HepG2 (cell line): ENCODE results near the gene MYH7B. TPM values are rescaled to one million over a fixed set of nuclear protein-coding genes. Genes with fewer than 3 reads are reported as not detected.

Experiments used
- KAT7 ChIP-seq: IDR thresholded peaks from 2 replicates; pipeline ENCODE4 v1.6.1; 2018; ENCODE audit warnings: borderline replicate concordance, missing compliant biosample characterization
- MBD4 ChIP-seq: IDR thresholded peaks from 2 replicates; pipeline ENCODE4 v1.6.1; 2012; ENCODE audit warnings: low read length, inconsistent platforms, borderline replicate concordance
- MXI1 ChIP-seq: IDR thresholded peaks from 3 replicates; pipeline ENCODE4 v1.6.1; 2012; ENCODE audit warnings: low read depth, low read length, inconsistent platforms, borderline replicate concordance
- NFYC ChIP-seq: IDR thresholded peaks from 2 replicates; pipeline ENCODE4 v1.6.1; 2016; ENCODE audit warnings: missing genetic modification reagents, missing compliant biosample characterization
- PHF5A ChIP-seq: IDR thresholded peaks from one replicate; pipeline ENCODE4 v1.6.1; 2018; ENCODE audit warnings: low read depth, missing genetic modification reagents; ENCODE audit not compliant: unreplicated experiment
- RAD21 ChIP-seq: fragments of 450-650 bp; formaldehyde crosslinking; IDR thresholded peaks from 2 replicates; pipeline ENCODE4 v1.5.0; 2020; ENCODE audit warnings: mild to moderate bottlenecking
- ZNF383 ChIP-seq: sonication (generic); formaldehyde crosslinking; IDR thresholded peaks from 2 replicates; pipeline ENCODE4 v1.4.0; 2020; ENCODE audit warnings: missing genetic modification reagents, mild to moderate bottlenecking, borderline replicate concordance
- ZNF7 ChIP-seq: IDR thresholded peaks from 2 replicates; pipeline ENCODE4 v1.6.1; 2016; ENCODE audit warnings: missing biosample characterization, missing genetic modification reagents
- ZNF720 ChIP-seq: sonication (generic); formaldehyde crosslinking; IDR thresholded peaks from 2 replicates; pipeline ENCODE4 v1.4.0; 2020; ENCODE audit warnings: missing genetic modification reagents
- ZSCAN31 ChIP-seq: sonication (generic); formaldehyde crosslinking; IDR thresholded peaks from 2 replicates; pipeline ENCODE4 v1.5.0; 2020; ENCODE audit warnings: low read depth, mild to moderate bottlenecking, missing genetic modification reagents
- polyA plus RNA-seq, 8 experiments: library from polyadenylated mRNA; depleted of rRNA in 3 of 8; stranded (reverse) in 7 of 8; unstranded in 1 of 8; fragments of >200 nt; fragmentation: Illumina TruSeq in 4 of 8; extraction: Trizol in 4 of 8; gene quantifications; 2 replicates each; pipeline versions ENCODE4 v1.2.1 to v1.2.3, GENCODE V29; 2011 to 2016; ENCODE audit warnings: low read depth in 4 of 8, missing spikeins in 1 of 8, mixed read lengths in 1 of 8; ENCODE audit not compliant: insufficient read depth in 1 of 8
- total RNA-seq, 5 experiments: library from RNA; depleted of rRNA; stranded (reverse); fragments of >200 nt; fragmentation: Illumina TruSeq; extraction: Trizol; gene quantifications; 2 replicates each; pipeline ENCODE4 v1.2.3, GENCODE V29; 2016; ENCODE audit warnings: low read depth in 1 of 5
- TF ChIP-seq, protein P1 (sequence below): sonication (generic); formaldehyde crosslinking; IDR thresholded peaks from 2 replicates; pipeline ENCODE4 v1.5.1; 2020; ENCODE audit warnings: mild to moderate bottlenecking, missing genetic modification reagents, borderline replicate concordance
- TF ChIP-seq, protein P2 (sequence below): sonication (generic); formaldehyde crosslinking; IDR thresholded peaks from 2 replicates; pipeline ENCODE4 v1.9.0; 2021; ENCODE audit warnings: missing genetic modification reagents, borderline replicate concordance
- TF ChIP-seq, protein P3 (sequence below): sonication (generic); formaldehyde crosslinking; IDR thresholded peaks from 2 replicates; pipeline ENCODE4 v1.9.0; 2022; ENCODE audit warnings: low read depth, missing genetic modification reagents
- TF ChIP-seq, protein P4 (sequence below): sonication (generic); formaldehyde crosslinking; IDR thresholded peaks from 2 replicates; pipeline ENCODE4 v1.5.0; 2020; ENCODE audit warnings: missing genetic modification reagents
- TF ChIP-seq, protein P5 (sequence below): sonication (generic); formaldehyde crosslinking; IDR thresholded peaks from 2 replicates; pipeline ENCODE4 v1.4.0; 2020; ENCODE audit warnings: mild to moderate bottlenecking, missing genetic modification reagents
- TF ChIP-seq, protein P6 (sequence below): fragments of 450-650 bp; IDR thresholded peaks from 2 replicates; pipeline ENCODE4 v1.6.1; 2017; ENCODE audit warnings: mild to moderate bottlenecking

Gene MYH7B
- total and polyA plus RNA-seq, 2 of the 13 experiments (the other 11 are each of a cell fraction or from before 2014, with no cell fraction given): 0.05 to 0.20 TPM

DNA sequence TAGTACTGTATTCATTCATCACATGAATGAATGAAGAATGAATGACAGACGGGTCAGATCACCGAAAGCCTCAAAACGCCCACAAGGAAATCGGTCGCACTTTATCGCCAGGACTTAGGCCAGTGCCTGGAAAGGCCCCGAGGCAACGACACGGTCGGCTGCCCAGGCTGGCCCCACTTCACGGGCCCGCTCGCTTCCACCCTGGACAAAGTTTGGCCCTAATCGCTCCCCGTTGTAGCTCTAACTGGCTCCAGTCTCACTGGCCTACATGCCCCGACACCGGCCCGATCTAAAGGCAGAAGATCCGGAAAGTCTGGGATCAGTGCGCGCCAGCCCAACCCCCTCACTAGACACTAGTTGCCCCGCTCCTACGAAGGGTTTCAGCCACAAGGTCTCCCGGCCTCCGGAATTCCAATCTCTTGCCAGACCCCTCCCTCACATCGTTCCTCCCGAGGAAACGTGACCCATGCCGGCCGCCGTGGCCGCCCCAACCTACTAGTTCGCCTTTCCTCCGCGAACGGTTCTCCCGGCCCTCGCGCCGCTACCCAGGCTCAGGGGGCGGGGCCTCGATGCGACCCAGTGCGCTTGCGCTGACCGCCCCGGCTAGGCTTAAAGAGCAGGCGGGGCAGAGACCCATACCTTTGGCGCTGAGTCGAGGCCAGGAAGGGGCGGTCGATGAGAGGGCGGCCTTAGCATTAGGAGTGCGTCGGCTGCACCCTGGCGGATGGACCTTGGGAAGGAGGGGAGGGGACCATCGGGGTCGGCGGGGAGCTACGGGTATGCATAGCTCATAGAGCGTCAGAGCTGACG lies at the start of gene MYH7B, which contains the start of gene GSS (continued):
- TF ChIP-seq, protein P1, sequence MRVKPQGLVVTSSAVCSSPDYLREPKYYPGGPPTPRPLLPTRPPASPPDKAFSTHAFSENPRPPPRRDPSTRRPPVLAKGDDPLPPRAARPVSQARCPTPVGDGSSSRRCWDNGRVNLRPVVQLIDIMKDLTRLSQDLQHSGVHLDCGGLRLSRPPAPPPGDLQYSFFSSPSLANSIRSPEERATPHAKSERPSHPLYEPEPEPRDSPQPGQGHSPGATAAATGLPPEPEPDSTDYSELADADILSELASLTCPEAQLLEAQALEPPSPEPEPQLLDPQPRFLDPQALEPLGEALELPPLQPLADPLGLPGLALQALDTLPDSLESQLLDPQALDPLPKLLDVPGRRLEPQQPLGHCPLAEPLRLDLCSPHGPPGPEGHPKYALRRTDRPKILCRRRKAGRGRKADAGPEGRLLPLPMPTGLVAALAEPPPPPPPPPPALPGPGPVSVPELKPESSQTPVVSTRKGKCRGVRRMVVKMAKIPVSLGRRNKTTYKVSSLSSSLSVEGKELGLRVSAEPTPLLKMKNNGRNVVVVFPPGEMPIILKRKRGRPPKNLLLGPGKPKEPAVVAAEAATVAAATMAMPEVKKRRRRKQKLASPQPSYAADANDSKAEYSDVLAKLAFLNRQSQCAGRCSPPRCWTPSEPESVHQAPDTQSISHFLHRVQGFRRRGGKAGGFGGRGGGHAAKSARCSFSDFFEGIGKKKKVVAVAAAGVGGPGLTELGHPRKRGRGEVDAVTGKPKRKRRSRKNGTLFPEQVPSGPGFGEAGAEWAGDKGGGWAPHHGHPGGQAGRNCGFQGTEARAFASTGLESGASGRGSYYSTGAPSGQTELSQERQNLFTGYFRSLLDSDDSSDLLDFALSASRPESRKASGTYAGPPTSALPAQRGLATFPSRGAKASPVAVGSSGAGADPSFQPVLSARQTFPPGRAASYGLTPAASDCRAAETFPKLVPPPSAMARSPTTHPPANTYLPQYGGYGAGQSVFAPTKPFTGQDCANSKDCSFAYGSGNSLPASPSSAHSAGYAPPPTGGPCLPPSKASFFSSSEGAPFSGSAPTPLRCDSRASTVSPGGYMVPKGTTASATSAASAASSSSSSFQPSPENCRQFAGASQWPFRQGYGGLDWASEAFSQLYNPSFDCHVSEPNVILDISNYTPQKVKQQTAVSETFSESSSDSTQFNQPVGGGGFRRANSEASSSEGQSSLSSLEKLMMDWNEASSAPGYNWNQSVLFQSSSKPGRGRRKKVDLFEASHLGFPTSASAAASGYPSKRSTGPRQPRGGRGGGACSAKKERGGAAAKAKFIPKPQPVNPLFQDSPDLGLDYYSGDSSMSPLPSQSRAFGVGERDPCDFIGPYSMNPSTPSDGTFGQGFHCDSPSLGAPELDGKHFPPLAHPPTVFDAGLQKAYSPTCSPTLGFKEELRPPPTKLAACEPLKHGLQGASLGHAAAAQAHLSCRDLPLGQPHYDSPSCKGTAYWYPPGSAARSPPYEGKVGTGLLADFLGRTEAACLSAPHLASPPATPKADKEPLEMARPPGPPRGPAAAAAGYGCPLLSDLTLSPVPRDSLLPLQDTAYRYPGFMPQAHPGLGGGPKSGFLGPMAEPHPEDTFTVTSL: no peak
- TF ChIP-seq ZNF7 (CRISPR knock-in tag) (peak; percentile 89), PHF5A (CRISPR knock-in tag) (peak; percentile 99), NFYC (peak; percentile 58), RAD21 (CRISPR knock-in tag) (peak; percentile 75), MXI1 (peak; percentile 87; the same call in 1 of the 3 replicates), KAT7 (CRISPR knock-in tag) (peak; percentile 91), ZSCAN31 (CRISPR knock-in tag) (peak; percentile 99), MBD4 (no peak), ZNF720 (no peak), ZNF383 (CRISPR knock-in tag) (peak; percentile 100)
- TF ChIP-seq, protein P2, sequence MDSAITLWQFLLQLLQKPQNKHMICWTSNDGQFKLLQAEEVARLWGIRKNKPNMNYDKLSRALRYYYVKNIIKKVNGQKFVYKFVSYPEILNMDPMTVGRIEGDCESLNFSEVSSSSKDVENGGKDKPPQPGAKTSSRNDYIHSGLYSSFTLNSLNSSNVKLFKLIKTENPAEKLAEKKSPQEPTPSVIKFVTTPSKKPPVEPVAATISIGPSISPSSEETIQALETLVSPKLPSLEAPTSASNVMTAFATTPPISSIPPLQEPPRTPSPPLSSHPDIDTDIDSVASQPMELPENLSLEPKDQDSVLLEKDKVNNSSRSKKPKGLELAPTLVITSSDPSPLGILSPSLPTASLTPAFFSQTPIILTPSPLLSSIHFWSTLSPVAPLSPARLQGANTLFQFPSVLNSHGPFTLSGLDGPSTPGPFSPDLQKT (CRISPR knock-in tag): no peak
- TF ChIP-seq, protein P3, sequence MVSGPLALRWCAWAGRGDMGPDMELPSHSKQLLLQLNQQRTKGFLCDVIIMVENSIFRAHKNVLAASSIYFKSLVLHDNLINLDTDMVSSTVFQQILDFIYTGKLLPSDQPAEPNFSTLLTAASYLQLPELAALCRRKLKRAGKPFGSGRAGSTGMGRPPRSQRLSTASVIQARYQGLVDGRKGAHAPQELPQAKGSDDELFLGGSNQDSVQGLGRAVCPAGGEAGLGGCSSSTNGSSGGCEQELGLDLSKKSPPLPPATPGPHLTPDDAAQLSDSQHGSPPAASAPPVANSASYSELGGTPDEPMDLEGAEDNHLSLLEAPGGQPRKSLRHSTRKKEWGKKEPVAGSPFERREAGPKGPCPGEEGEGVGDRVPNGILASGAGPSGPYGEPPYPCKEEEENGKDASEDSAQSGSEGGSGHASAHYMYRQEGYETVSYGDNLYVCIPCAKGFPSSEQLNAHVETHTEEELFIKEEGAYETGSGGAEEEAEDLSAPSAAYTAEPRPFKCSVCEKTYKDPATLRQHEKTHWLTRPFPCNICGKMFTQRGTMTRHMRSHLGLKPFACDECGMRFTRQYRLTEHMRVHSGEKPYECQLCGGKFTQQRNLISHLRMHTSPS (CRISPR knock-in tag): peak; percentile 18
- TF ChIP-seq, protein P4, sequence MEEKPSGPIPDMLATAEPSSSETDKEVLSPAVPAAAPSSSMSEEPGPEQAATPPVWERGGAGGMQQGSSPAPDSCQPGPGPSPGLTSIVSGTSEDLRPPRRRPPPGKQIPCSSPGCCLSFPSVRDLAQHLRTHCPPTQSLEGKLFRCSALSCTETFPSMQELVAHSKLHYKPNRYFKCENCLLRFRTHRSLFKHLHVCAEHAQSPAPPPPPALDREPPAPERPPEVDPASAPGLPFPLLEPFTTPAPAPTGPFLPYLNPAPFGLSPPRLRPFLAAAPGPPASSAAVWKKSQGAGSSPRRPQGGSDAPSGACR (CRISPR knock-in tag): peak; percentile 100
- TF ChIP-seq, protein P5, sequence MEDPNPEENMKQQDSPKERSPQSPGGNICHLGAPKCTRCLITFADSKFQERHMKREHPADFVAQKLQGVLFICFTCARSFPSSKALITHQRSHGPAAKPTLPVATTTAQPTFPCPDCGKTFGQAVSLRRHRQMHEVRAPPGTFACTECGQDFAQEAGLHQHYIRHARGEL (CRISPR knock-in tag): peak; percentile 87; the same call in 1 of the 2 replicates
- TF ChIP-seq, protein P6, sequence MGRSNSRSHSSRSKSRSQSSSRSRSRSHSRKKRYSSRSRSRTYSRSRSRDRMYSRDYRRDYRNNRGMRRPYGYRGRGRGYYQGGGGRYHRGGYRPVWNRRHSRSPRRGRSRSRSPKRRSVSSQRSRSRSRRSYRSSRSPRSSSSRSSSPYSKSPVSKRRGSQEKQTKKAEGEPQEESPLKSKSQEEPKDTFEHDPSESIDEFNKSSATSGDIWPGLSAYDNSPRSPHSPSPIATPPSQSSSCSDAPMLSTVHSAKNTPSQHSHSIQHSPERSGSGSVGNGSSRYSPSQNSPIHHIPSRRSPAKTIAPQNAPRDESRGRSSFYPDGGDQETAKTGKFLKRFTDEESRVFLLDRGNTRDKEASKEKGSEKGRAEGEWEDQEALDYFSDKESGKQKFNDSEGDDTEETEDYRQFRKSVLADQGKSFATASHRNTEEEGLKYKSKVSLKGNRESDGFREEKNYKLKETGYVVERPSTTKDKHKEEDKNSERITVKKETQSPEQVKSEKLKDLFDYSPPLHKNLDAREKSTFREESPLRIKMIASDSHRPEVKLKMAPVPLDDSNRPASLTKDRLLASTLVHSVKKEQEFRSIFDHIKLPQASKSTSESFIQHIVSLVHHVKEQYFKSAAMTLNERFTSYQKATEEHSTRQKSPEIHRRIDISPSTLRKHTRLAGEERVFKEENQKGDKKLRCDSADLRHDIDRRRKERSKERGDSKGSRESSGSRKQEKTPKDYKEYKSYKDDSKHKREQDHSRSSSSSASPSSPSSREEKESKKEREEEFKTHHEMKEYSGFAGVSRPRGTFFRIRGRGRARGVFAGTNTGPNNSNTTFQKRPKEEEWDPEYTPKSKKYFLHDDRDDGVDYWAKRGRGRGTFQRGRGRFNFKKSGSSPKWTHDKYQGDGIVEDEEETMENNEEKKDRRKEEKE: no peak
